Adrenal gland (tissue), 5 donors: ENCODE data around the gene TTLL10.

ENCODE experiments used
- POLR2A ChIP-seq, 2 donors: fragments of 450-650 bp; IDR thresholded peaks; one replicate each; pipeline ENCODE4 v1.6.1; 2017; ENCODE audit warnings: antibody characterized with exemption in 2 of 2, mild to moderate bottlenecking in 2 of 2, moderate library complexity in 1 of 2
- TF ChIP-seq, protein P1 (sequence below), 6 experiments: fragments of 450-650 bp in 4 of 6; fragments of 200-600 bp in 2 of 6; sonication (generic) in 1 of 6; IDR thresholded peaks; 1 replicate in 5 of 6; 2 replicates in 1 of 6; pipeline versions ENCODE4 v1.5.1 to v1.8.0; 2016 to 2021; ENCODE audit warnings: antibody characterized with exemption in 6 of 6, mild to moderate bottlenecking in 2 of 6, moderate library complexity in 1 of 6
- donor health status: DM: no; HTN: no; CAD: no.

DNA sequence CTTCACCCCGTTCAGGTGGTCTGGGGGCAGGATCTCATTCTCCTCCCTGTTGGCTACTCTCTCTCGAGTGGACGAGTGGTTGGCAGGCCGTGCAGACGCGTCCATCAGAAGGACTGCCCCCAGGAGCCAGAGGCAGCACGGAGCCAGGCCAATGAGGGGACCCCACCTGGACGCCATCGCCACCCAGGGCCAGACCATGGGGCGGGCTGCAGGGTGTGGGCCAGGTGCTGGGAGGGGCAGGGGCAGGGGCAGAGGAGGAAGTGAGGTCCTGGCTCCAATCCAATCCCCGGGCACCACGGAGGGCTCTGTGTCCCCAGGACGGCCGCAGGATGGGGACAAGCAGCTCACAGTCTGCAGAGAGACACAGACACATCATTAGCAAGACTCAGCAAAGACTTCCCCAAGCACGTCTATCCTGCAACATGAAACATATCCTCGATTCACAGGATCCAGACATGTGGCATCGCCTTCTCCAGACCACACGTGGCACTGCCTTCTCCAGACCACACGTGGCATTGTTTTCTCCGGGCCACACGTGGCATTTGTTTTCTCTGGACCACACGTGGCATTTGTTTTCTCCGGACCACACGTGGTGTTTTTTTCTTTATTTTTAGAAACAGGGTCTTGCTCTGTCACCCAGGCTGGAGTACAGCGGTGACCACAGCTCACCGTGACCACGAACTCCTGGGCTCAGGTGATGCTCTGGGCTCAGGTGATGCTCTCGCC lies 55.1 kb downstream of the TTLL10 start:
- no peak for TF ChIP-seq POLR2A (IDR thresholded peaks at IDR 0.05)
- TF ChIP-seq, protein P1, sequence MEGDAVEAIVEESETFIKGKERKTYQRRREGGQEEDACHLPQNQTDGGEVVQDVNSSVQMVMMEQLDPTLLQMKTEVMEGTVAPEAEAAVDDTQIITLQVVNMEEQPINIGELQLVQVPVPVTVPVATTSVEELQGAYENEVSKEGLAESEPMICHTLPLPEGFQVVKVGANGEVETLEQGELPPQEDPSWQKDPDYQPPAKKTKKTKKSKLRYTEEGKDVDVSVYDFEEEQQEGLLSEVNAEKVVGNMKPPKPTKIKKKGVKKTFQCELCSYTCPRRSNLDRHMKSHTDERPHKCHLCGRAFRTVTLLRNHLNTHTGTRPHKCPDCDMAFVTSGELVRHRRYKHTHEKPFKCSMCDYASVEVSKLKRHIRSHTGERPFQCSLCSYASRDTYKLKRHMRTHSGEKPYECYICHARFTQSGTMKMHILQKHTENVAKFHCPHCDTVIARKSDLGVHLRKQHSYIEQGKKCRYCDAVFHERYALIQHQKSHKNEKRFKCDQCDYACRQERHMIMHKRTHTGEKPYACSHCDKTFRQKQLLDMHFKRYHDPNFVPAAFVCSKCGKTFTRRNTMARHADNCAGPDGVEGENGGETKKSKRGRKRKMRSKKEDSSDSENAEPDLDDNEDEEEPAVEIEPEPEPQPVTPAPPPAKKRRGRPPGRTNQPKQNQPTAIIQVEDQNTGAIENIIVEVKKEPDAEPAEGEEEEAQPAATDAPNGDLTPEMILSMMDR (IDR thresholded peaks at IDR 0.05) = no peak
